GM12878 (cell line): ENCODE results near the gene FTCDNL1. TPM values are rescaled to one million over a fixed set of nuclear protein-coding genes. Genes with fewer than 3 reads are reported as not detected.

Source experiments
- ATAC-seq: fragments of 200-7000 bp; cut with Tn5 transposase; 3 replicates; pipeline ENCODE4 v1.9.1; 2020; ENCODE audit warnings: mild to moderate bottlenecking, moderate library complexity
- BruUV-seq: library from RNA; stranded (reverse); fragments of 400-500 nt; replicated peaks from 2 replicates; lab custom pipeline; 2021; lab: Mats Ljungman, UMichigan
- CTCF ChIA-PET: fragments of 300-600 bp; sonication (Branson Sonifier 250); formaldehyde crosslinking; extraction: SDS; loops from one replicate; lab custom pipeline; 2021; ENCODE audit warnings: inconsistent platforms; lab: Yijun Ruan, JAX
- POLR2A ChIA-PET: fragments of 350-600 bp; formaldehyde crosslinking; extraction: SDS; loops from one replicate; lab custom pipeline; 2021; ENCODE audit warnings: inconsistent platforms; lab: Charles Lee
- RAD21 ChIA-PET: fragments of 300-600 bp; sonication (Branson Sonifier 250); formaldehyde crosslinking; loops from one replicate; lab custom pipeline; 2023; ENCODE audit warnings: antibody characterized with exemption; ENCODE audit not compliant: unreplicated experiment; lab: Charles Lee
- SMC1A ChIA-PET: fragments of 300-600 bp; sonication (Branson Sonifier 250); formaldehyde crosslinking; loops from one replicate; lab custom pipeline; 2023; ENCODE audit not compliant: unreplicated experiment, uncharacterized antibody; lab: Charles Lee
- DNase-seq: peaks from one replicate; pipeline ENCODE4 v3.0.0-alpha.2; 2011; ENCODE audit warnings: low read depth, low spot score
- FAIRE-seq: peaks from 3 replicates; lab custom pipeline; 2011; peaks lifted over from hg19 to GRCh38; lab: Jason Lieb, UNC
- H2AFZ ChIP-seq: 2 replicates; pipeline ENCODE4 v1.6.0; 2011; ENCODE audit warnings: low read depth, low read length, control low read depth; ENCODE audit not compliant: control insufficient read depth
- H3K27ac ChIP-seq: 2 replicates; pipeline ENCODE4 v1.5.1; 2011; ENCODE audit warnings: control low read depth; ENCODE audit not compliant: control insufficient read depth, insufficient read depth
- H3K27me3 ChIP-seq, 2 experiments: replicated peaks in 1 of 2; 2 replicates each; pipeline versions ENCODE4 v1.6.0 to v1.6.1; 2011; ENCODE audit warnings: low read length in 1 of 2; ENCODE audit not compliant: control insufficient read depth in 2 of 2, insufficient read depth in 2 of 2
- H3K36me3 ChIP-seq, 2 experiments: 2 replicates each; pipeline ENCODE4 v1.5.1; 2011; ENCODE audit warnings: low read length in 1 of 2; ENCODE audit not compliant: control insufficient read depth in 2 of 2, insufficient read depth in 2 of 2
- H3K4me1 ChIP-seq: 2 replicates; pipeline ENCODE4 v1.6.1; 2011; ENCODE audit warnings: mild to moderate bottlenecking, low read length, moderate library complexity, mixed read lengths; ENCODE audit not compliant: control insufficient read depth, insufficient read depth
- H3K4me2 ChIP-seq: 2 replicates; pipeline ENCODE4 v1.6.0; 2011; ENCODE audit warnings: control low read depth; ENCODE audit not compliant: control insufficient read depth, insufficient read depth
- H3K4me3 ChIP-seq: fragments of 200-600 bp; sonication (generic); 2 replicates; pipeline ENCODE4 v1.5.1; 2016
- H3K79me2 ChIP-seq: 2 replicates; pipeline ENCODE4 v1.6.0; 2011; ENCODE audit warnings: low read length; ENCODE audit not compliant: control insufficient read depth, insufficient read depth
- H3K9ac ChIP-seq: 2 replicates; pipeline ENCODE4 v1.8.0; 2011; ENCODE audit warnings: low read length, control low read depth, mixed read lengths; ENCODE audit not compliant: control insufficient read depth, insufficient read depth
- H3K9me3 ChIP-seq: replicated peaks from 3 replicates; pipeline ENCODE4 v1.5.1; 2011; ENCODE audit warnings: mild to moderate bottlenecking, low read length; ENCODE audit not compliant: control insufficient read depth, insufficient read depth
- H4K20me1 ChIP-seq: 2 replicates; pipeline ENCODE4 v1.6.0; 2011; ENCODE audit not compliant: control insufficient read depth, insufficient read depth
- BCL11A ChIP-seq: IDR thresholded peaks from 2 replicates; pipeline ENCODE4 v1.6.1; 2011; ENCODE audit warnings: low read depth, low read length
- CEBPZ ChIP-seq: fragments of 150-350 bp; IDR thresholded peaks from 2 replicates; pipeline ENCODE4 v1.6.1; 2016; ENCODE audit warnings: low read depth, low read length
- IRF3 ChIP-seq: fragments of 450-650 bp; IDR thresholded peaks from 2 replicates; pipeline ENCODE4 v1.6.1; 2014; ENCODE audit warnings: mild to moderate bottlenecking
- MEF2A ChIP-seq: IDR thresholded peaks from 2 replicates; pipeline ENCODE4 v1.6.1; 2011; ENCODE audit warnings: low read depth, mild to moderate bottlenecking, low read length, moderate library complexity; ENCODE audit not compliant: insufficient read depth
- RAD51 ChIP-seq: fragments of 450-650 bp; IDR thresholded peaks from 2 replicates; pipeline ENCODE4 v1.6.1; 2016; ENCODE audit warnings: moderate library complexity, mild to moderate bottlenecking, inconsistent platforms
- SRF ChIP-seq, 2 experiments: IDR thresholded peaks; 2 replicates each; pipeline ENCODE4 v1.6.1; 2011; ENCODE audit warnings: low read depth in 2 of 2, low read length in 2 of 2, mild to moderate bottlenecking in 1 of 2, moderate library complexity in 1 of 2
- TCF12 ChIP-seq: IDR thresholded peaks from 2 replicates; pipeline ENCODE4 v1.6.1; 2011; ENCODE audit warnings: low read depth, mild to moderate bottlenecking, low read length
- whole genome bisulfite sequencing: methylation state at CpG from one replicate; pipeline ENCODE4 v1.1.6; 2016; ENCODE audit warnings: low lambda C conversion rate; ENCODE audit not compliant: insufficient replicate concordance, insufficient coverage; ENCODE audit errors: missing lambda C conversion rate; 5-methylcytosine and 5-hydroxymethylcytosine counted together
- in situ Hi-C: fragments of 300-500 bp; cut with MboI; formaldehyde crosslinking; loops from 9 replicates; pipeline ENCODE4 v1.14.3; 2018; ENCODE audit warnings: mixed read lengths
- intact Hi-C: fragments of 100-400 bp; cut with micrococcal nuclease; formaldehyde crosslinking; loops from one replicate; pipeline ENCODE4 v1.14.2; 2022; ENCODE audit not compliant: unreplicated experiment
- polyA plus RNA-seq, 11 experiments: library from polyadenylated mRNA; depleted of rRNA in 4 of 11; unstranded in 6 of 11; stranded (reverse) in 5 of 11; fragments of >200 nt; fragmentation: Nextera tagmentation in 4 of 11; fragmentation: Illumina TruSeq in 1 of 11; extraction: Ambion mirVana in 4 of 11; extraction: Trizol in 1 of 11; gene quantifications; 1 replicate in 1 of 11; 2 replicates in 10 of 11; pipeline versions ENCODE4 v1.2.1 to v1.2.3, GENCODE V29; 2011 to 2016; ENCODE audit warnings: inconsistent platforms in 2 of 11, missing spikeins in 2 of 11, low read depth in 1 of 11
- total RNA-seq, 4 experiments: library from RNA; depleted of rRNA in 3 of 4; stranded (reverse); fragments of >200 nt in 3 of 4; fragmentation: Illumina TruSeq in 1 of 4; extraction: Trizol in 1 of 4; gene quantifications; 2 replicates each; pipeline versions ENCODE4 v1.2.1 to v1.2.3, GENCODE V29; 2013 to 2021

Gene FTCDNL1
- total and polyA plus RNA-seq, 10 of the 15 experiments (the other 5 are each of a cell fraction or from before 2014, with no cell fraction given), result 0.15 to 3.9 (median 2.0) TPM

GRCh38 chr2:199842631-199843395, 8.2 kb downstream of the FTCDNL1 start:
- no peak for DNase-seq
- ChIA-PET RAD21 (interaction anchor here (0.7 kb wide), 1 partner anchor 172 kb away, joined by 3 read pairs; no protein-coding TSS in a partner anchor), CTCF (interaction anchor here (0.6 kb wide), 1 partner anchor 1661 kb away, joined by 3 read pairs; no protein-coding TSS in a partner anchor), SMC1A (interaction anchor here (1.1 kb wide), 1 partner anchor 43 kb away, joined by 4 read pairs; no protein-coding TSS in a partner anchor), POLR2A (no interaction called here)
- Histone ChIP-seq H3K36me3 (no peaks in the 10 kb centered on the region), H4K20me1 (no peaks in the 10 kb centered on the region), H3K4me2 (no peak overlapping the region), H3K79me2 (no peaks in the 10 kb centered on the region), H3K27me3 (no peaks in the 10 kb centered on the region), H3K9me3 (no peaks in the 10 kb centered on the region), H2AFZ (no peak overlapping the region), H3K27ac (no peak overlapping the region), H3K9ac (no peak overlapping the region), H3K4me1 (no peaks in the 10 kb centered on the region), H3K4me3 (no peak overlapping the region)
- WGBS, result 81% methylated on average over 3 of the region's 3 CpGs
- BruUV-seq, result no TSS peak
- FAIRE-seq, result no peak
- intact Hi-C loops (no loop called here), in situ Hi-C loops (no loop called here)
- no peak for ATAC-seq
- TF ChIP-seq BCL11A (no peak), RAD51 (no peak), MEF2A (no peak), IRF3 (no peak), TCF12 (no peak), CEBPZ (no peak), SRF (IDR thresholded peaks at IDR 0.05; ENCODE audit: low read depth in 2 of 2, low read length in 2 of 2) (no peak)
